WTC11 (cell line): ENCODE data around the gene VWA3A. TPM values are rescaled to one million over a fixed set of nuclear protein-coding genes. Genes with fewer than 3 reads are reported as not detected.

Source experiments
- ATAC-seq: fragments of 200-7000 bp; cut with Tn5 transposase; 2 replicates; pipeline ENCODE4 v1.10.0; 2021; ENCODE audit warnings: mild to moderate bottlenecking, moderate library complexity
- CTCF ChIA-PET: fragments of 300-600 bp; sonication (Branson Sonifier 250); formaldehyde crosslinking; loops from one replicate; lab custom pipeline; 2021; ENCODE audit warnings: antibody characterized with exemption; lab: Charles Lee
- POLR2A ChIA-PET: fragments of 350-600 bp; sonication (Branson Sonifier 250); formaldehyde crosslinking; loops from one replicate; lab custom pipeline; 2021; ENCODE audit warnings: antibody characterized with exemption; lab: Charles Lee
- DNase-seq: peaks from one replicate; pipeline ENCODE4 v3.0.0; 2021; ENCODE audit warnings: low spot score
- H3K27ac Mint-ChIP-seq: 2 replicates; pipeline ENCODE4 v1.8.0; 2021; ENCODE audit warnings: mixed read lengths
- H3K27me3 Mint-ChIP-seq: 2 replicates; pipeline ENCODE4 v1.8.0; 2021; ENCODE audit warnings: low read depth, mild to moderate bottlenecking, moderate library complexity, mixed read lengths
- H3K36me3 Mint-ChIP-seq: 2 replicates; pipeline ENCODE4 v1.8.0; 2021; ENCODE audit warnings: mixed read lengths
- H3K4me1 Mint-ChIP-seq: 2 replicates; pipeline ENCODE4 v1.8.0; 2022; ENCODE audit warnings: mixed read lengths
- H3K4me3 Mint-ChIP-seq: 2 replicates; pipeline ENCODE4 v1.8.0; 2021; ENCODE audit warnings: mild to moderate bottlenecking, moderate library complexity, mixed read lengths
- H3K9me3 Mint-ChIP-seq: 2 replicates; pipeline ENCODE4 v1.8.0; 2021; ENCODE audit warnings: mixed read lengths
- CBFB ChIP-seq: sonication (generic); formaldehyde crosslinking; IDR thresholded peaks from 2 replicates; pipeline ENCODE4 v1.8.1; 2022; ENCODE audit warnings: mild to moderate bottlenecking, low read depth, missing genetic modification reagents
- CDX4 ChIP-seq: fragments of 250-450 bp; sonication (Bioruptor Pico); IDR thresholded peaks from 2 replicates; pipeline ENCODE4 v1.9.0; 2021; ENCODE audit warnings: moderate library complexity, mild to moderate bottlenecking, inconsistent platforms, borderline replicate concordance
- ERG ChIP-seq: fragments of 250-450 bp; sonication (Bioruptor Pico); IDR thresholded peaks from 2 replicates; pipeline ENCODE4 v1.8.0; 2021; ENCODE audit warnings: mild to moderate bottlenecking
- ESRRA ChIP-seq: sonication (generic); formaldehyde crosslinking; IDR thresholded peaks from 2 replicates; pipeline ENCODE4 v1.8.1; 2022; ENCODE audit warnings: mild to moderate bottlenecking, missing genetic modification reagents, borderline replicate concordance
- ETV6 ChIP-seq: sonication (generic); formaldehyde crosslinking; IDR thresholded peaks from 2 replicates; pipeline ENCODE4 v1.8.1; 2022; ENCODE audit warnings: mild to moderate bottlenecking, missing genetic modification reagents
- FOXP1 ChIP-seq: sonication (generic); formaldehyde crosslinking; IDR thresholded peaks from 2 replicates; pipeline ENCODE4 v1.8.0; 2022; ENCODE audit warnings: missing genetic modification reagents, mild to moderate bottlenecking, moderate library complexity, borderline replicate concordance
- FOXP4 ChIP-seq: sonication (generic); formaldehyde crosslinking; IDR thresholded peaks from 2 replicates; pipeline ENCODE4 v1.8.0; 2022; ENCODE audit warnings: mild to moderate bottlenecking, missing genetic modification reagents
- JAZF1 ChIP-seq: fragments of 250-450 bp; sonication (Bioruptor Pico); IDR thresholded peaks from 2 replicates; pipeline ENCODE4 v1.9.0; 2021; ENCODE audit warnings: moderate library complexity, mild to moderate bottlenecking, inconsistent platforms
- JUN ChIP-seq: sonication (generic); formaldehyde crosslinking; IDR thresholded peaks from 2 replicates; pipeline ENCODE4 v1.8.0; 2023; ENCODE audit warnings: mild to moderate bottlenecking, missing genetic modification reagents
- KAT7 ChIP-seq: sonication (generic); formaldehyde crosslinking; IDR thresholded peaks from 2 replicates; pipeline ENCODE4 v1.8.1; 2023; ENCODE audit warnings: missing genetic modification reagents, mild to moderate bottlenecking, borderline replicate concordance
- NFATC4 ChIP-seq: fragments of 250-450 bp; sonication (Bioruptor Pico); IDR thresholded peaks from 2 replicates; pipeline ENCODE4 v1.9.0; 2021; ENCODE audit warnings: mild to moderate bottlenecking
- NFE2L1 ChIP-seq: sonication (generic); formaldehyde crosslinking; IDR thresholded peaks from 2 replicates; pipeline ENCODE4 v1.8.1; 2023; ENCODE audit warnings: missing genetic modification reagents
- PREB ChIP-seq: sonication (generic); formaldehyde crosslinking; IDR thresholded peaks from 2 replicates; pipeline ENCODE4 v1.8.1; 2022; ENCODE audit warnings: mild to moderate bottlenecking, missing genetic modification reagents, moderate library complexity, borderline replicate concordance
- SOX15 ChIP-seq: fragments of 250-450 bp; sonication (Bioruptor Pico); IDR thresholded peaks from 2 replicates; pipeline ENCODE4 v1.9.0; 2021; ENCODE audit warnings: mild to moderate bottlenecking
- TEAD1 ChIP-seq: sonication (generic); formaldehyde crosslinking; IDR thresholded peaks from 2 replicates; pipeline ENCODE4 v1.8.0; 2022; ENCODE audit warnings: mild to moderate bottlenecking, missing genetic modification reagents
- TP53 ChIP-seq: sonication (generic); formaldehyde crosslinking; IDR thresholded peaks from 2 replicates; pipeline ENCODE4 v1.8.1; 2023; ENCODE audit warnings: mild to moderate bottlenecking, missing genetic modification reagents
- ZNF121 ChIP-seq: sonication (generic); formaldehyde crosslinking; IDR thresholded peaks from 2 replicates; pipeline ENCODE4 v1.8.0; 2023; ENCODE audit warnings: missing genetic modification reagents
- ZNF263 ChIP-seq: sonication (generic); formaldehyde crosslinking; IDR thresholded peaks from 2 replicates; pipeline ENCODE4 v1.8.1; 2022; ENCODE audit warnings: low read depth, mild to moderate bottlenecking, moderate library complexity, missing genetic modification reagents
- ZNF512 ChIP-seq: sonication (generic); formaldehyde crosslinking; IDR thresholded peaks from 2 replicates; pipeline ENCODE4 v1.8.1; 2022; ENCODE audit warnings: missing genetic modification reagents, borderline replicate concordance
- ZNF532 ChIP-seq: fragments of 250-450 bp; sonication (Bioruptor Pico); IDR thresholded peaks from 2 replicates; pipeline ENCODE4 v1.9.0; 2021; ENCODE audit warnings: mild to moderate bottlenecking, borderline replicate concordance
- total RNA-seq: library from RNA; stranded (reverse); gene quantifications from 3 replicates; pipeline ENCODE4 v1.2.3, GENCODE V29; 2021

VWA3A gene
- total RNA-seq, 1 experiment from 2014 or later: 0.11 TPM

GRCh38 chr16:22123759-22124490, 31.6 kb downstream of the VWA3A start:
- POLR2A ChIA-PET: no interaction called here
- H3K4me3 Mint-ChIP-seq: no peak overlapping the region
- peaks cover 10% of the 10 kb centered on the region for H3K9me3 Mint-ChIP-seq
- H3K27me3 Mint-ChIP-seq: peaks cover 8% of the 10 kb centered on the region
- no peaks in the 10 kb centered on the region for H3K36me3 Mint-ChIP-seq
- CTCF ChIA-PET: interaction anchor here (0.7 to 1.5 kb wide), 7 partner anchors 13 to 177 kb away, joined by 3 to 13 read pairs (median 3); no protein-coding TSS in a partner anchor
- DNase-seq: no peak
- TF ChIP-seq FOXP4 (CRISPR knock-in tag) (no peak), CBFB (no peak), ZNF512 (CRISPR knock-in tag) (no peak), ZNF121 (peak; percentile 80; the same call in 1 of the 2 replicates)
- peak; percentile 70 for ATAC-seq
- H3K4me1 Mint-ChIP-seq: no peaks in the 10 kb centered on the region
- H3K27ac Mint-ChIP-seq: no peak overlapping the region

- H3K4me3 Mint-ChIP-seq: no peak overlapping the region
- H3K36me3 Mint-ChIP-seq: no peaks in the 10 kb centered on the region
- H3K27me3 Mint-ChIP-seq: peaks cover 11% of the 10 kb centered on the region
- CTCF ChIA-PET: interaction anchor here (0.7 to 1.5 kb wide), 3 partner anchors 24 to 64 kb away, joined by 3 to 5 read pairs (median 4); no protein-coding TSS in a partner anchor
- DNase-seq (no peak), ATAC-seq (no peak)
- H3K4me1 Mint-ChIP-seq: no peaks in the 10 kb centered on the region
- no peak for TF ChIP-seq JAZF1 (CRISPR knock-in tag)
- TF ChIP-seq CDX4 (CRISPR knock-in tag): no peak
- no peak for TF ChIP-seq TP53 (CRISPR knock-in tag)
- no peak for TF ChIP-seq ZNF532
- no peak for TF ChIP-seq TEAD1
- TF ChIP-seq SOX15: no peak
- POLR2A ChIA-PET: no interaction called here
- H3K27ac Mint-ChIP-seq: no peak overlapping the region
- H3K9me3 Mint-ChIP-seq: peaks cover 10% of the 10 kb centered on the region
These were observed 32.4 kb downstream of the VWA3A start for GRCh38 chr16:22124583-22125284.

- H3K36me3 Mint-ChIP-seq: no peaks in the 10 kb centered on the region
- H3K27ac Mint-ChIP-seq: no peak overlapping the region
- peaks cover 14% of the 10 kb centered on the region for H3K27me3 Mint-ChIP-seq
- H3K9me3 Mint-ChIP-seq: peaks cover 10% of the 10 kb centered on the region
- no peaks in the 10 kb centered on the region for H3K4me1 Mint-ChIP-seq
- ChIA-PET POLR2A (no interaction called here), CTCF (interaction anchor here (0.7 kb wide), 1 partner anchor 63 kb away, joined by 3 read pairs; no protein-coding TSS in a partner anchor)
- no peak for ATAC-seq
- DNase-seq: no peak
- no peak overlapping the region for H3K4me3 Mint-ChIP-seq
- TF ChIP-seq NFATC4 (CRISPR knock-in tag) (no peak), ZNF263 (no peak), KAT7 (CRISPR knock-in tag) (no peak), ERG (CRISPR knock-in tag) (no peak), NFE2L1 (CRISPR knock-in tag) (no peak), FOXP1 (CRISPR knock-in tag) (no peak), PREB (CRISPR knock-in tag) (no peak), ETV6 (no peak), ESRRA (no peak), JUN (CRISPR knock-in tag) (no peak)
These were observed 33.8 kb downstream of the VWA3A start for GRCh38 chr16:22126037-22126558.
